SK-N-SH treated with all-trans-retinoic acid at 6 μM for 48 hours (cell line): ENCODE data around the gene SMC1B.

ENCODE experiments used
- ATAC-seq: fragments of 200-7000 bp; cut with Tn5 transposase; 3 replicates; pipeline ENCODE4 v1.9.1; 2020; ENCODE audit warnings: mild to moderate bottlenecking, moderate library complexity
- ARNTL ChIP-seq: fragments of 450-650 bp; formaldehyde crosslinking; IDR thresholded peaks from 2 replicates; pipeline ENCODE4 v1.5.0; 2020; ENCODE audit warnings: low read depth, mild to moderate bottlenecking, moderate library complexity, borderline replicate concordance
- BACH2 ChIP-seq: fragments of 250-450 bp; sonication (Bioruptor Pico); IDR thresholded peaks from 2 replicates; pipeline ENCODE4 v1.9.0; 2021; ENCODE audit warnings: mild to moderate bottlenecking, borderline replicate concordance
- CREB5 ChIP-seq: fragments of 250-450 bp; sonication (Bioruptor Pico); IDR thresholded peaks from 2 replicates; pipeline ENCODE4 v1.5.1; 2020; ENCODE audit warnings: low read depth, mild to moderate bottlenecking, moderate library complexity
- CSDC2 ChIP-seq: fragments of 250-450 bp; sonication (Bioruptor Pico); IDR thresholded peaks from 2 replicates; pipeline ENCODE4 v1.5.0; 2020; ENCODE audit warnings: mild to moderate bottlenecking, moderate library complexity
- CSRNP3 ChIP-seq: fragments of 250-450 bp; sonication (Bioruptor Pico); IDR thresholded peaks from 2 replicates; pipeline ENCODE4 v1.5.1; 2021; ENCODE audit warnings: mild to moderate bottlenecking, moderate library complexity
- GLIS3 ChIP-seq: fragments of 250-450 bp; sonication (Bioruptor Pico); IDR thresholded peaks from 2 replicates; pipeline ENCODE4 v1.5.0; 2020; ENCODE audit warnings: mild to moderate bottlenecking, moderate library complexity
- ISL1 ChIP-seq: fragments of 250-450 bp; sonication (Bioruptor Pico); IDR thresholded peaks from 2 replicates; pipeline ENCODE4 v2.1.2; 2022; ENCODE audit warnings: mild to moderate bottlenecking, moderate library complexity
- OSR1 ChIP-seq: fragments of 250-450 bp; sonication (Bioruptor Pico); IDR thresholded peaks from 2 replicates; pipeline ENCODE4 v1.8.0; 2022; ENCODE audit warnings: moderate library complexity, mild to moderate bottlenecking, inconsistent platforms
- PATZ1 ChIP-seq: fragments of 250-450 bp; sonication (Bioruptor Pico); IDR thresholded peaks from 2 replicates; pipeline ENCODE4 v1.8.0; 2020; ENCODE audit warnings: mild to moderate bottlenecking, moderate library complexity, borderline replicate concordance
- POU6F1 ChIP-seq: fragments of 250-450 bp; sonication (Bioruptor Pico); IDR thresholded peaks from 2 replicates; pipeline ENCODE4 v1.8.0; 2021; ENCODE audit warnings: low read depth, mild to moderate bottlenecking, moderate library complexity, borderline replicate concordance
- PPARA ChIP-seq: fragments of 250-450 bp; sonication (Bioruptor Pico); IDR thresholded peaks from 2 replicates; pipeline ENCODE4 v1.5.0; 2020; ENCODE audit warnings: mild to moderate bottlenecking, borderline replicate concordance
- RARB ChIP-seq: fragments of 250-450 bp; sonication (Bioruptor Pico); IDR thresholded peaks from 2 replicates; pipeline ENCODE4 v1.8.0; 2021; ENCODE audit warnings: mild to moderate bottlenecking, moderate library complexity
- TCF4 ChIP-seq: fragments of 250-450 bp; sonication (Bioruptor Pico); IDR thresholded peaks from 2 replicates; pipeline ENCODE4 v1.8.0; 2021; ENCODE audit warnings: mild to moderate bottlenecking, moderate library complexity, borderline replicate concordance
- TOX ChIP-seq: fragments of 250-450 bp; sonication (Bioruptor Pico); IDR thresholded peaks from 2 replicates; pipeline ENCODE4 v1.8.0; 2021; ENCODE audit warnings: mild to moderate bottlenecking, moderate library complexity, borderline replicate concordance
- TSHZ2 ChIP-seq: fragments of 250-450 bp; sonication (Bioruptor Pico); IDR thresholded peaks from 2 replicates; pipeline ENCODE4 v1.5.0; 2020; ENCODE audit warnings: mild to moderate bottlenecking, moderate library complexity
- ZC3H10 ChIP-seq: fragments of 250-450 bp; sonication (Bioruptor Pico); IDR thresholded peaks from 2 replicates; pipeline ENCODE4 v1.5.1; 2021; ENCODE audit warnings: mild to moderate bottlenecking, moderate library complexity
- ZFP3 ChIP-seq: fragments of 250-450 bp; sonication (Bioruptor Pico); IDR thresholded peaks from 2 replicates; pipeline ENCODE4 v1.5.0; 2020; ENCODE audit warnings: mild to moderate bottlenecking, moderate library complexity
- ZFP30 ChIP-seq: fragments of 450-650 bp; formaldehyde crosslinking; IDR thresholded peaks from 2 replicates; pipeline ENCODE4 v1.5.0; 2022; ENCODE audit warnings: mild to moderate bottlenecking, moderate library complexity
- ZNF70 ChIP-seq: fragments of 450-650 bp; formaldehyde crosslinking; IDR thresholded peaks from 2 replicates; pipeline ENCODE4 v1.5.0; 2020; ENCODE audit warnings: mild to moderate bottlenecking, moderate library complexity

SMC1B gene

GRCh38 chr22:45305456-45306075 is 107.8 kb downstream of the SMC1B start (continued):
- no peak for TF ChIP-seq PATZ1 (CRISPR knock-in tag)
- no peak for TF ChIP-seq PPARA (CRISPR knock-in tag)
- TF ChIP-seq CREB5 = no peak

GRCh38 chr22:45304971-45305370 is 108.4 kb downstream of the SMC1B start:
- TF ChIP-seq ZFP30 (CRISPR knock-in tag) = no peak
- no peak for TF ChIP-seq OSR1 (CRISPR knock-in tag)
- no peak for TF ChIP-seq POU6F1 (CRISPR knock-in tag)
- TF ChIP-seq ISL1 = no peak
- no peak for TF ChIP-seq TCF4 (CRISPR knock-in tag)
- no peak for TF ChIP-seq ZFP3 (CRISPR knock-in tag)
- ATAC-seq = no peak

GRCh38 chr22:45303181-45303580 is 110.2 kb downstream of the SMC1B start:
- ATAC-seq = no peak
- TF ChIP-seq ZC3H10 (CRISPR knock-in tag) (no peak), TOX (no peak), CSDC2 (CRISPR knock-in tag) (no peak), ZFP3 (CRISPR knock-in tag) (no peak), ZFP30 (CRISPR knock-in tag) (no peak), BACH2 (CRISPR knock-in tag) (no peak), PATZ1 (CRISPR knock-in tag) (no peak), CSRNP3 (CRISPR knock-in tag) (no peak), TCF4 (CRISPR knock-in tag) (no peak), ISL1 (no peak), OSR1 (CRISPR knock-in tag) (no peak), POU6F1 (CRISPR knock-in tag) (no peak), ZNF70 (CRISPR knock-in tag) (no peak)

GRCh38 chr22:45302751-45303150 is 110.6 kb downstream of the SMC1B start:
- ATAC-seq = no peak
- TF ChIP-seq ZNF70 (CRISPR knock-in tag) (no peak), CREB5 (no peak), OSR1 (CRISPR knock-in tag) (no peak), GLIS3 (no peak), ZFP3 (CRISPR knock-in tag) (no peak), ZC3H10 (CRISPR knock-in tag) (no peak), CSRNP3 (CRISPR knock-in tag) (no peak), RARB (CRISPR knock-in tag) (no peak), ARNTL (CRISPR knock-in tag) (no peak), TSHZ2 (CRISPR knock-in tag) (no peak)
